ENCODE data around the gene CCDC47. TPM values are rescaled to one million over a fixed set of nuclear protein-coding genes. Genes with fewer than 3 reads are reported as not detected.

Gene CCDC47
- total RNA-seq, 2 donors from 2014 or later, result 57.1 to 69.7 TPM

- Histone ChIP-seq H3K4me1 (peaks cover 0 to 24% of the 10 kb centered on the region in 2 donors), H3K4me3 (no peak overlapping the region), H3K36me3 (peaks cover 98% of the 10 kb centered on the region), H3K9me3 (no peaks in the 10 kb centered on the region), H3K27ac (peak overlapping the region; percentile 33 to 46), H3K27me3 (no peaks in the 10 kb centered on the region)
- no peak for TF ChIP-seq CTCF (IDR thresholded peaks at IDR 0.05)
- no peak for DNase-seq (ENCODE audit: low spot score)
Observed at GRCh38 chr17:63819585-63820537, 46.5 kb upstream of the CCDC47 start.

- no peak for TF ChIP-seq CTCF (IDR thresholded peaks at IDR 0.05)
- Histone ChIP-seq H3K27ac (peak overlapping the region; percentile 33 to 46), H3K4me1 (peaks cover 0 to 24% of the 10 kb centered on the region in 2 donors), H3K4me3 (no peak overlapping the region), H3K27me3 (no peaks in the 10 kb centered on the region), H3K9me3 (no peaks in the 10 kb centered on the region), H3K36me3 (peaks cover 98% of the 10 kb centered on the region)
- no peak for DNase-seq (ENCODE audit: low spot score)
Observed at GRCh38 chr17:63819131-63819530, 45.7 kb upstream of the CCDC47 start.

- Histone ChIP-seq H3K36me3 (peaks cover 98% of the 10 kb centered on the region), H3K4me1 (peaks cover 0 to 23% of the 10 kb centered on the region in 2 donors), H3K9me3 (no peaks in the 10 kb centered on the region), H3K4me3 (no peak overlapping the region), H3K27ac (no peak overlapping the region), H3K27me3 (no peaks in the 10 kb centered on the region)
- DNase-seq (ENCODE audit: low spot score), result no peak
- no peak for TF ChIP-seq CTCF (IDR thresholded peaks at IDR 0.05)
Observed at GRCh38 chr17:63817736-63818385, 44.5 kb upstream of the CCDC47 start.

- no peak for TF ChIP-seq CTCF (IDR thresholded peaks at IDR 0.05)
- no peaks in the 10 kb centered on the region for H3K9me3 ChIP-seq
- H3K4me1 ChIP-seq, result peaks cover 0 to 18% of the 10 kb centered on the region in 2 donors
- H3K4me3 ChIP-seq, result no peak overlapping the region
- H3K27ac ChIP-seq, result no peak overlapping the region
- no peak for DNase-seq (ENCODE audit: low spot score)
- H3K36me3 ChIP-seq, result peaks cover 98% of the 10 kb centered on the region
- H3K27me3 ChIP-seq, result no peaks in the 10 kb centered on the region
Observed at GRCh38 chr17:63816669-63817068, 43.3 kb upstream of the CCDC47 start.

GRCh38 chr17:63816123-63816522 is 42.7 kb upstream of the CCDC47 start:
- peaks cover 98% of the 10 kb centered on the region for H3K36me3 ChIP-seq
- H3K27ac ChIP-seq, result no peak overlapping the region
- no peak for TF ChIP-seq CTCF (IDR thresholded peaks at IDR 0.05)

More at GRCh38 chr17:63816123-63816522, 42.7 kb upstream of the CCDC47 start:
- no peak for DNase-seq (ENCODE audit: low spot score)
- Histone ChIP-seq H3K9me3 (no peaks in the 10 kb centered on the region), H3K27me3 (no peaks in the 10 kb centered on the region), H3K4me3 (no peak overlapping the region), H3K4me1 (peaks cover 0 to 12% of the 10 kb centered on the region in 2 donors)
